GM10248 (cell line): ENCODE results near the gene FSD1.

Experiments used
- CTCF ChIA-PET: fragments of 300-600 bp; sonication (Branson Sonifier 250); formaldehyde crosslinking; extraction: SDS; loops from one replicate; lab custom pipeline; 2021; ENCODE audit warnings: antibody characterized with exemption; lab: Yijun Ruan, JAX
- POLR2A ChIA-PET: fragments of 350-650 bp; sonication (Branson Sonifier 250); formaldehyde crosslinking; extraction: SDS; loops from one replicate; lab custom pipeline; 2020; ENCODE audit warnings: antibody characterized with exemption; lab: Yijun Ruan, JAX
- DNase-seq: peaks from one replicate; pipeline ENCODE4 v3.0.0; 2012; ENCODE audit errors: extremely low spot score
- TF ChIP-seq, protein P1 (sequence below): IDR thresholded peaks from 2 replicates; pipeline ENCODE4 v1.5.1; 2012; ENCODE audit warnings: mild to moderate bottlenecking, low read depth; ENCODE audit errors: extremely low read depth, missing control alignments, control extremely low read depth

Gene FSD1

GRCh38 chr19:4357921-4358326 lies 53.5 kb downstream of the FSD1 start:
- ChIA-PET POLR2A (no interaction called here), CTCF (interaction anchor here (1.1 to 1.7 kb wide), 4 partner anchors 12 to 167 kb away, joined by 3 to 4 read pairs (median 3); partner anchors contain the start of gene MPND)
- no peak for DNase-seq
- TF ChIP-seq, protein P1, sequence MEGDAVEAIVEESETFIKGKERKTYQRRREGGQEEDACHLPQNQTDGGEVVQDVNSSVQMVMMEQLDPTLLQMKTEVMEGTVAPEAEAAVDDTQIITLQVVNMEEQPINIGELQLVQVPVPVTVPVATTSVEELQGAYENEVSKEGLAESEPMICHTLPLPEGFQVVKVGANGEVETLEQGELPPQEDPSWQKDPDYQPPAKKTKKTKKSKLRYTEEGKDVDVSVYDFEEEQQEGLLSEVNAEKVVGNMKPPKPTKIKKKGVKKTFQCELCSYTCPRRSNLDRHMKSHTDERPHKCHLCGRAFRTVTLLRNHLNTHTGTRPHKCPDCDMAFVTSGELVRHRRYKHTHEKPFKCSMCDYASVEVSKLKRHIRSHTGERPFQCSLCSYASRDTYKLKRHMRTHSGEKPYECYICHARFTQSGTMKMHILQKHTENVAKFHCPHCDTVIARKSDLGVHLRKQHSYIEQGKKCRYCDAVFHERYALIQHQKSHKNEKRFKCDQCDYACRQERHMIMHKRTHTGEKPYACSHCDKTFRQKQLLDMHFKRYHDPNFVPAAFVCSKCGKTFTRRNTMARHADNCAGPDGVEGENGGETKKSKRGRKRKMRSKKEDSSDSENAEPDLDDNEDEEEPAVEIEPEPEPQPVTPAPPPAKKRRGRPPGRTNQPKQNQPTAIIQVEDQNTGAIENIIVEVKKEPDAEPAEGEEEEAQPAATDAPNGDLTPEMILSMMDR: no peak

DNA sequence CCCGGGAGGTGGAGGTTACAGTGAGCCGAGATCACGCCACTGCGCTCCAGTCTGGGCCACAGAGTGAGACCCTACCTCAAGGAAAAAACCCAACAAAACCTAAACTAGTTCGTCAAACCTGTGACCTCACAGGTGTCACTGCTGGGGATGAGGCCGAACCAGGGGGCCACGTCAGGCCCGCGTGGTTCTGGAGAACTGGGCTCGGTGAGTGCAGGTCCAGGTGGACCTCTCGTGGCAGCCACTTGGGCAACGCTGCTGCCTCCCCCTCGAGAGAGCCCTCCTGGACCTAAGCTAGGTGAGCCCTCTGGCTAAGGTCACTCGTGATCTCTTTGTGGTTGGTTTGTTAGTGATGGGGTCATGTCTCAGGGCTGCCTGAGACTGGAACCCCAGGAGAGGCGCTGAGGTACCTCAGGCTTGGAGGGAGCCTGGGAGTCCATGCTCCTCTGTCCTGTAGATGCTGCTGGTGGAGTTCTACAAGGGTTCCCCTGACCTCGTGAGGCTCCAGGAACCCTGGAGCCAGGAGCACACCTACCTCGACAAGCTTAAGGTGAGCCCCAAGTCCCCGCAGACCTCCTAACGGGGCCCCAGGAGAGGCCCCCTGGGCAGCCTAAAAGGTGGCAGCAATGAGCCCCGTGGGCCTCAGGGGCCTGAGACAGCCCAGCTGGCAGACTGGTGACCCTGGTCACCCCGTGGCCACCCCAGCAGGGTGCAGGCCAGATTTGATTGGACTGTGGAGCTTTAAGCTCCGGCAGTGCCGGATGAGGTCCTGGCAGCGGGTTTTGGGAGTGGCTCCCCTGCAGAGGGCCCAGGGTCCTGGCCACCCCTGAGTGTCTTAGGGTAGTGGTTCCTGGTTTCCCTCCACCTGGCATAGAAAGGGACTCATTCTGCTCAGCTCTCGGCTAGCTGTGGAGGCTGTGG lies 54.6 kb downstream of the FSD1 start:
- POLR2A ChIA-PET: interaction anchor here (0.5 kb wide), 1 partner anchor 376 kb away, joined by 3 read pairs; no protein-coding TSS in a partner anchor

DNA sequence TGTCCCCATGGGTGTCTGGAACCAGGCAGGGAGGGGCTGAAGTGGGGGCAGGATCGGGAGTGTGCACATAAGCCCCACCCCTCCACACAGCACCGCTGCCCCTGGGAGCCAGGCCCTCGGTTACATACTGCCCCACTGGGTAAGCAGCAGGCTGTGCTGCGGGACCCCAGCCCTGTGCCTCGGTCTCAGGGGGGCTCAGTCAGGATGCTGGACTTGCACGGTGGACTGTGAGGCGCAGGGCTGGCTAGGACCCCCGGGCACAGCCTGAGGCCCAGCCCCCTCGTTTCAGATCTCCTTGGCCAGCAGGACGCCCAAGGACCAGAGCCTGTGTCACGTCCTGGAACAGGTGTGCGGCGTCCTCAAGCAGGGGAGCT lies 55.2 kb downstream of the FSD1 start:
- ChIA-PET CTCF (interaction anchor here (1.5 to 1.7 kb wide), 2 partner anchors 16 to 166 kb away, joined by 3 to 4 read pairs; partner anchors contain the start of gene MPND), POLR2A (no interaction called here)
- DNase-seq: no peak
- TF ChIP-seq, protein P1: no peak

More for the DNA sequence above, 54.6 kb downstream of the FSD1 start:
- TF ChIP-seq, protein P1: no peak
- CTCF ChIA-PET: interaction anchor here (1.1 to 1.7 kb wide), 3 partner anchors 11 to 166 kb away, joined by 3 to 4 read pairs (median 3); partner anchors contain the start of gene MPND
- DNase-seq: no peak

DNA sequence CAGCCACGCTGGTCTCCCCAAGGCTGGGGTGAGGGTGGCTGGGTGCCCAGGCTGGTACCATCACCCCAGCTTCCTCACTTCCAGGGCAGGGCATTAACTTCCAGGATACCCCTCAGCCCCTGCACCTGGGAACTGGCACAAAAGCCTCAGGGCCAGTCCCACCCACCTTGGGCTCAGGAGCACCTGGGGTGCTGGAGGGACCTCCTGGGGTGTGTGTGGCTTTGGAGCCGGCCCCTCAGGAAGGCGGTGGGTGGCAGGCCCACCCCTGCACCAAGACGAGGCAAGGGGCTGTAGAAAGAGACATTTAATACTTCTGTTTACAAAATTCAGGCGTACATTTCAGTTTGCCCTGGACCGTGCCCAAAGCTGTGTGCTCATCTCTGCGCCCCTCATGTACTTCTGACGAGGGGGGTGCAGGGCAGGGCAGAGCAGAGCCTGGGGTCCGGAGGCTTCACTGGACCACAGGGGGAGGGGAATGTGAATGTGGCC lies 55.7 kb downstream of the FSD1 start:
- ChIA-PET CTCF (no interaction called here), POLR2A (no interaction called here)
- no peak for DNase-seq
- TF ChIP-seq, protein P1: no peak

- DNase-seq: no peak
- ChIA-PET POLR2A (interaction anchor here (0.6 kb wide), 1 partner anchor 12 kb away, joined by 5 read pairs; no protein-coding TSS in a partner anchor), CTCF (interaction anchor here (2.1 to 9.9 kb wide), 2 partner anchors 8 to 18 kb away, joined by 6 to 85 read pairs; partner anchors contain the start of gene MPND)
- TF ChIP-seq, protein P1: no peak
Observed at GRCh38 chr19:4360641-4361151, 56.3 kb downstream of the FSD1 start.

DNA sequence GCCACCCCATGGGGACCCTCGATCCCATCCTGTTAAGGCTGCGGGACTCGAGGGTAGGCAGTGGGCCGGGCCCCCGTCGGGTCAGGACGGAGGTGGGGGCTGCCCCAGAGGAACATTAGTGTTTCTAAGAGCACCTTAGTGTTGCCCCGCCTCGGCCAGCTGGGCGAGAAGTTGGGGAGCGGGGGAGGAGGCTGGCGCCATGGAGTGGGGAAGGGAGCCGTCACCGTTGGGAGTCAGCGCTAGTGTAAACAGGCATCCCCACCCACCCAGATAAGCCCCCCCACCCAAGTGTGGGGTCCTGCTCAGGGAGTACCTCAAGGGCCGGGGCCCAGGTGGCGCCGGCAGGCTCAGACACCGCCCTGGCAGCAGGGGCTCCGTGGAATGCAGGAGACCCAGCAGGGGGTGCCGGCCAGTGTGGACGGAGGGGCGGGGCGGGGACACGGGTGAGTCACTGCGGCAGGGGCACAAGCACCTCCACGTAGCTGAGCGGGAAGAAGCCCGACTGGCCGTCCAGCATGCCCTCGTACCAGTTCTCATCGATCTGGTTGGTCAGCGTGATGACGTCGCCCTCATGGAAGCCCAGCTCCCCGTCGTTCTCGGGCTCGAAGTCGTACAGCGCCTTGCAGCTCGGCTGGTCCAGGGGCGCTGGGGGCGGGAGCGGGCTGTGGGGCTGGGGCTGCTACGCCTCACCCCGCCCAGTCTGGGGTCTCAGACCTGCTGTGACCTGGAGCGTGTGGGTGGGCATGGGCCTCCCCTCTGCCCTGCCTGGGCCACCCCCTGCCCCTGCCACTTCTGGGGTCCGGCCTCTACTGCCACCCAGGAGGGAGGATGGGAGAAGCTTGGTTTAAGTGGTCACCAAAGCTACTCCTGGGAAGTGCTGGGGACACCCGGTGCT lies 57.0 kb downstream of the FSD1 start:
- TF ChIP-seq, protein P1: no peak
- POLR2A ChIA-PET: interaction anchor here (0.6 kb wide), 1 partner anchor 13 kb away, joined by 5 read pairs; no protein-coding TSS in a partner anchor
- CTCF ChIA-PET: interaction anchor here (1.4 to 9.9 kb wide), 3 partner anchors 9 to 39 kb away, joined by 4 to 85 read pairs (median 6); partner anchors contain the start of genes MPND and SH3GL1
- no peak for DNase-seq
